HEK293T (cell line): ENCODE results near the gene CLDN16.

ENCODE experiments used
- ARNT ChIP-seq: fragments of 450-650 bp; IDR thresholded peaks from 2 replicates; pipeline ENCODE4 v1.6.1; 2017; ENCODE audit warnings: mild to moderate bottlenecking
- BHLHE40 ChIP-seq: fragments of 450-650 bp; IDR thresholded peaks from 2 replicates; pipeline ENCODE4 v1.6.1; 2016; ENCODE audit warnings: mild to moderate bottlenecking, moderate library complexity, borderline replicate concordance
- CTBP1 ChIP-seq: fragments of 450-650 bp; IDR thresholded peaks from 2 replicates; pipeline ENCODE4 v1.6.1; 2016; ENCODE audit warnings: borderline replicate concordance
- ELF4 ChIP-seq: fragments of 450-650 bp; IDR thresholded peaks from 2 replicates; pipeline ENCODE4 v1.6.1; 2017; ENCODE audit warnings: antibody characterized with exemption
- FOXA1 ChIP-seq: fragments of 450-650 bp; IDR thresholded peaks from 2 replicates; pipeline ENCODE4 v1.6.1; 2016; ENCODE audit warnings: mild to moderate bottlenecking
- FOXK2 ChIP-seq: fragments of 450-650 bp; IDR thresholded peaks from 2 replicates; pipeline ENCODE4 v1.6.1; 2016; ENCODE audit warnings: mild to moderate bottlenecking
- FOXM1 ChIP-seq: fragments of 450-650 bp; IDR thresholded peaks from 2 replicates; pipeline ENCODE4 v1.6.1; 2017; ENCODE audit warnings: mild to moderate bottlenecking, borderline replicate concordance
- HDGF ChIP-seq: fragments of 450-650 bp; IDR thresholded peaks from 2 replicates; pipeline ENCODE4 v1.6.1; 2017; ENCODE audit warnings: antibody characterized with exemption, borderline replicate concordance
- L3MBTL2 ChIP-seq: fragments of 450-650 bp; conservative IDR thresholded peaks from 2 replicates; pipeline ENCODE4 v1.6.1; 2016; ENCODE audit warnings: mild to moderate bottlenecking
- LEF1 ChIP-seq: fragments of 450-650 bp; IDR thresholded peaks from 2 replicates; pipeline ENCODE4 v1.6.1; 2017; ENCODE audit warnings: mild to moderate bottlenecking, borderline replicate concordance
- SP1 ChIP-seq: fragments of 450-650 bp; IDR thresholded peaks from 2 replicates; pipeline ENCODE4 v1.6.1; 2017
- SUZ12 ChIP-seq: fragments of 450-650 bp; IDR thresholded peaks from 2 replicates; pipeline ENCODE4 v1.6.1; 2016; ENCODE audit warnings: mild to moderate bottlenecking
- ZNF384 ChIP-seq: fragments of 450-650 bp; IDR thresholded peaks from 2 replicates; pipeline ENCODE4 v1.6.1; 2016

DNA sequence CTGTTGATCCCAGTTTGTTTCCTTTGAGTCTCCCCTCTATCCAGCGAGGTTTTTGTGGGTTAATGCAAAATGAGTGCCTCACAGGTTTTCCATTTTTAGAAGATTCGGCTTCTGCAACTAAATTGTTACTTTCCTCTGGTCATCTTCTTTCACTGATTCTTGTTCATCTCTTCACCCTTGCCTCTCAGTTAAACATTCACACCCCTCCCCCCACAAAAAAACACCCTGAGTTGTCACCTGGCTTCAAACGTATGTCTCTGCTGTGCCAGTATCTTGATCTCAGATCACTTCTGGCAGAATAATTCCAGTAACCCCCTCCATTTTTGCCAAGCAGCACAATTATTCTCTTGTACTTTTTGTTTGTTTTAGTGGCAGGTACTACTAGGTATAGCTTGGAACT, 12.3 kb upstream of the CLDN16 start:
- TF ChIP-seq L3MBTL2: no peak
- no peak for TF ChIP-seq SP1
- TF ChIP-seq FOXM1: no peak
- TF ChIP-seq ARNT: no peak
- no peak for TF ChIP-seq CTBP1
- TF ChIP-seq FOXK2: no peak
- no peak for TF ChIP-seq FOXA1
- no peak for TF ChIP-seq HDGF
- TF ChIP-seq SUZ12: no peak
- TF ChIP-seq LEF1: no peak
- TF ChIP-seq ZNF384: no peak
- TF ChIP-seq ELF4: no peak
- no peak for TF ChIP-seq BHLHE40
